Sigmoid colon (tissue), 3 donors: ENCODE results near the gene PSMB7.

ENCODE experiments used
- POLR2A ChIP-seq, 2 donors: fragments of 450-650 bp; IDR thresholded peaks; one replicate each; pipeline ENCODE4 v1.6.1; 2016; ENCODE audit warnings: antibody characterized with exemption in 2 of 2, mild to moderate bottlenecking in 2 of 2, moderate library complexity in 2 of 2
- TF ChIP-seq, protein P1 (sequence below), 4 experiments: fragments of 450-650 bp in 3 of 4; fragments of 200-600 bp in 1 of 4; IDR thresholded peaks; one replicate each; pipeline ENCODE4 v1.5.1; 2016 to 2019; ENCODE audit warnings: antibody characterized with exemption in 4 of 4, mild to moderate bottlenecking in 3 of 4, moderate library complexity in 2 of 4

DNA sequence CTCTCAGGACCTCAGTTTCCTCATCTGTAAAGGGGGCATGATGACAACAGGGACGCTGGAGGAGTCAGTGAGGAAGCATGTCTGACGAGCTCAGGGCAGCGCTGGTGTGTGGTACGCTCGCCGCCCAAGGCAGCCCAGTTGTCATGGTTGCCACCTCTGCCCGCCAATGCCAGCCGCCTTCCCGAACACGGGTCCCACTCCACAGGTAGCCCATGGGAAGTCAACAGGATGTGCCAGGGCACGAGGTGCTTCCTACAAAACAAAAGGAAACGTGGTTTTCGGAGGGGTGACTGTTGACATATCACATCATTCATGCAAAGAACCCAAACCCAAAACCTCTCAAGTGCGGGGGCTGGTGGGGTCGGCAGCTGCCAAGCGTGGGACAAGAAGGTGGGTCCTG is 99.4 kb downstream of the PSMB7 start:
- TF ChIP-seq, protein P1, sequence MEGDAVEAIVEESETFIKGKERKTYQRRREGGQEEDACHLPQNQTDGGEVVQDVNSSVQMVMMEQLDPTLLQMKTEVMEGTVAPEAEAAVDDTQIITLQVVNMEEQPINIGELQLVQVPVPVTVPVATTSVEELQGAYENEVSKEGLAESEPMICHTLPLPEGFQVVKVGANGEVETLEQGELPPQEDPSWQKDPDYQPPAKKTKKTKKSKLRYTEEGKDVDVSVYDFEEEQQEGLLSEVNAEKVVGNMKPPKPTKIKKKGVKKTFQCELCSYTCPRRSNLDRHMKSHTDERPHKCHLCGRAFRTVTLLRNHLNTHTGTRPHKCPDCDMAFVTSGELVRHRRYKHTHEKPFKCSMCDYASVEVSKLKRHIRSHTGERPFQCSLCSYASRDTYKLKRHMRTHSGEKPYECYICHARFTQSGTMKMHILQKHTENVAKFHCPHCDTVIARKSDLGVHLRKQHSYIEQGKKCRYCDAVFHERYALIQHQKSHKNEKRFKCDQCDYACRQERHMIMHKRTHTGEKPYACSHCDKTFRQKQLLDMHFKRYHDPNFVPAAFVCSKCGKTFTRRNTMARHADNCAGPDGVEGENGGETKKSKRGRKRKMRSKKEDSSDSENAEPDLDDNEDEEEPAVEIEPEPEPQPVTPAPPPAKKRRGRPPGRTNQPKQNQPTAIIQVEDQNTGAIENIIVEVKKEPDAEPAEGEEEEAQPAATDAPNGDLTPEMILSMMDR (IDR thresholded peaks at IDR 0.05) = no peak
- TF ChIP-seq POLR2A (IDR thresholded peaks at IDR 0.05) = no peak
